ENCODE results near the gene JUP. TPM values are rescaled to one million over a fixed set of nuclear protein-coding genes. Genes with fewer than 3 reads are reported as not detected.

Gene JUP
- total and polyA plus RNA-seq, 2 of the 13 experiments (the other 11 are each of a cell fraction or from before 2014, with no cell fraction given): 12.1 to 20.6 TPM

DNA sequence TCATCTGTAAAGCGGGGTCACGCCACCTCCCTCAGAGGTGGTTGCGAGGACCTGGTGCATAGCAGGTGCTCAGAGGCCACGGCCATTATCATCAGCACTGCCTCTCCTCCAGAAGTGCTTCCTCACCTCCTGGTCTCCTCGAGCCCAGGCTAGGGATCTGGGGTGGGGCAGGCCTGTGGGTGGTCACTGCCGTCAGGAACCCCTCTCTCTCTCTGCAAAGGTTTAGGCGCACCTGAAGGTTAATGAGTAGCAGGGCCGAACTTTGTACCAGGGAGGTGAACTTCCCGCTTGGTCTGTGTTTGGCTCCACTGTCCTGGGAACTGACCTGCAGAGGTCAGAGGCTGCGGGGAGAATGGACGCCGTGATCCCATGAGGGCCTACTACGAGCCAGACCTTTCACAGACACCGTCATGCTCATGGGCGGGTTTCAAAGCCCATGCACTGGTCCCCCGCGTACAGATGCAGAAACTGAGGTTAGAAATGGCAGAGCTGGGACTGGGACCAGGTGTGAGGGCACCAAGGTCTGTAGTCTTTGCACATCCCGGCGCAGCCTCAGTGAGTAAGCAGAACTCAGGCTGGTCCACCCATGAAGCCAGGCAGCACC, 13.8 kb downstream of the JUP start (continued):
- TF ChIP-seq SRSF1 (optimal IDR thresholded peaks at IDR 0.05; ENCODE audit: low read depth, low read length) (no peak), THYN1 (CRISPR knock-in tag; IDR thresholded peaks at IDR 0.05; ENCODE audit: borderline replicate concordance, low read depth) (no peak), TBX2 (CRISPR knock-in tag; IDR thresholded peaks at IDR 0.05; ENCODE audit: borderline replicate concordance) (peak; percentile 91), ZNF205 (CRISPR knock-in tag; IDR thresholded peaks at IDR 0.05) (0 out of 2 replicates have a peak, but pooled peaks have one; percentile 15), NFATC3 (CRISPR knock-in tag; IDR thresholded peaks at IDR 0.05) (0 out of 2 replicates have a peak, but pooled peaks have one; percentile 40), PITX1 (CRISPR knock-in tag; IDR thresholded peaks at IDR 0.05) (peak; percentile 92), CENPT (CRISPR knock-in tag; IDR thresholded peaks at IDR 0.05; ENCODE audit: low read depth) (0 out of 2 replicates have a peak, but pooled peaks have one; percentile 43), ZNF674 (CRISPR knock-in tag; IDR thresholded peaks at IDR 0.05; ENCODE audit: low read depth) (0 out of 2 replicates have a peak, but pooled peaks have one; percentile 43), ZEB1 (IDR thresholded peaks at IDR 0.05; ENCODE audit: insufficient replicate concordance, low read depth) (peak; percentile 96), HOXD1 (CRISPR knock-in tag; IDR thresholded peaks at IDR 0.05) (0 out of 2 replicates have a peak, but pooled peaks have one; percentile 8), SCMH1 (CRISPR knock-in tag; IDR thresholded peaks at IDR 0.05; ENCODE audit: borderline replicate concordance) (no peak), RFX3 (CRISPR knock-in tag; IDR thresholded peaks at IDR 0.05) (no peak), SRSF9 (IDR thresholded peaks at IDR 0.05; ENCODE audit: borderline replicate concordance, insufficient read depth, low read depth, low read length, poor library complexity, severe bottlenecking) (no peak), ZSCAN25 (CRISPR knock-in tag; IDR thresholded peaks at IDR 0.05) (peak; percentile 86), AGO2 (optimal IDR thresholded peaks at IDR 0.05; ENCODE audit: low read depth, low read length) (no peak)
- TF ChIP-seq, protein P1, sequence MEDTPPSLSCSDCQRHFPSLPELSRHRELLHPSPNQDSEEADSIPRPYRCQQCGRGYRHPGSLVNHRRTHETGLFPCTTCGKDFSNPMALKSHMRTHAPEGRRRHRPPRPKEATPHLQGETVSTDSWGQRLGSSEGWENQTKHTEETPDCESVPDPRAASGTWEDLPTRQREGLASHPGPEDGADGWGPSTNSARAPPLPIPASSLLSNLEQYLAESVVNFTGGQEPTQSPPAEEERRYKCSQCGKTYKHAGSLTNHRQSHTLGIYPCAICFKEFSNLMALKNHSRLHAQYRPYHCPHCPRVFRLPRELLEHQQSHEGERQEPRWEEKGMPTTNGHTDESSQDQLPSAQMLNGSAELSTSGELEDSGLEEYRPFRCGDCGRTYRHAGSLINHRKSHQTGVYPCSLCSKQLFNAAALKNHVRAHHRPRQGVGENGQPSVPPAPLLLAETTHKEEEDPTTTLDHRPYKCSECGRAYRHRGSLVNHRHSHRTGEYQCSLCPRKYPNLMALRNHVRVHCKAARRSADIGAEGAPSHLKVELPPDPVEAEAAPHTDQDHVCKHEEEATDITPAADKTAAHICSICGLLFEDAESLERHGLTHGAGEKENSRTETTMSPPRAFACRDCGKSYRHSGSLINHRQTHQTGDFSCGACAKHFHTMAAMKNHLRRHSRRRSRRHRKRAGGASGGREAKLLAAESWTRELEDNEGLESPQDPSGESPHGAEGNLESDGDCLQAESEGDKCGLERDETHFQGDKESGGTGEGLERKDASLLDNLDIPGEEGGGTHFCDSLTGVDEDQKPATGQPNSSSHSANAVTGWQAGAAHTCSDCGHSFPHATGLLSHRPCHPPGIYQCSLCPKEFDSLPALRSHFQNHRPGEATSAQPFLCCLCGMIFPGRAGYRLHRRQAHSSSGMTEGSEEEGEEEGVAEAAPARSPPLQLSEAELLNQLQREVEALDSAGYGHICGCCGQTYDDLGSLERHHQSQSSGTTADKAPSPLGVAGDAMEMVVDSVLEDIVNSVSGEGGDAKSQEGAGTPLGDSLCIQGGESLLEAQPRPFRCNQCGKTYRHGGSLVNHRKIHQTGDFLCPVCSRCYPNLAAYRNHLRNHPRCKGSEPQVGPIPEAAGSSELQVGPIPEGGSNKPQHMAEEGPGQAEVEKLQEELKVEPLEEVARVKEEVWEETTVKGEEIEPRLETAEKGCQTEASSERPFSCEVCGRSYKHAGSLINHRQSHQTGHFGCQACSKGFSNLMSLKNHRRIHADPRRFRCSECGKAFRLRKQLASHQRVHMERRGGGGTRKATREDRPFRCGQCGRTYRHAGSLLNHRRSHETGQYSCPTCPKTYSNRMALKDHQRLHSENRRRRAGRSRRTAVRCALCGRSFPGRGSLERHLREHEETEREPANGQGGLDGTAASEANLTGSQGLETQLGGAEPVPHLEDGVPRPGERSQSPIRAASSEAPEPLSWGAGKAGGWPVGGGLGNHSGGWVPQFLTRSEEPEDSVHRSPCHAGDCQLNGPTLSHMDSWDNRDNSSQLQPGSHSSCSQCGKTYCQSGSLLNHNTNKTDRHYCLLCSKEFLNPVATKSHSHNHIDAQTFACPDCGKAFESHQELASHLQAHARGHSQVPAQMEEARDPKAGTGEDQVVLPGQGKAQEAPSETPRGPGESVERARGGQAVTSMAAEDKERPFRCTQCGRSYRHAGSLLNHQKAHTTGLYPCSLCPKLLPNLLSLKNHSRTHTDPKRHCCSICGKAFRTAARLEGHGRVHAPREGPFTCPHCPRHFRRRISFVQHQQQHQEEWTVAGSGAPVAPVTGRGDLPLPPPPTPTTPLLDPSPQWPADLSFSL (CRISPR knock-in tag; IDR thresholded peaks at IDR 0.05): no peak; the same call in 1 of the 2 replicates
- TF ChIP-seq, protein P2, sequence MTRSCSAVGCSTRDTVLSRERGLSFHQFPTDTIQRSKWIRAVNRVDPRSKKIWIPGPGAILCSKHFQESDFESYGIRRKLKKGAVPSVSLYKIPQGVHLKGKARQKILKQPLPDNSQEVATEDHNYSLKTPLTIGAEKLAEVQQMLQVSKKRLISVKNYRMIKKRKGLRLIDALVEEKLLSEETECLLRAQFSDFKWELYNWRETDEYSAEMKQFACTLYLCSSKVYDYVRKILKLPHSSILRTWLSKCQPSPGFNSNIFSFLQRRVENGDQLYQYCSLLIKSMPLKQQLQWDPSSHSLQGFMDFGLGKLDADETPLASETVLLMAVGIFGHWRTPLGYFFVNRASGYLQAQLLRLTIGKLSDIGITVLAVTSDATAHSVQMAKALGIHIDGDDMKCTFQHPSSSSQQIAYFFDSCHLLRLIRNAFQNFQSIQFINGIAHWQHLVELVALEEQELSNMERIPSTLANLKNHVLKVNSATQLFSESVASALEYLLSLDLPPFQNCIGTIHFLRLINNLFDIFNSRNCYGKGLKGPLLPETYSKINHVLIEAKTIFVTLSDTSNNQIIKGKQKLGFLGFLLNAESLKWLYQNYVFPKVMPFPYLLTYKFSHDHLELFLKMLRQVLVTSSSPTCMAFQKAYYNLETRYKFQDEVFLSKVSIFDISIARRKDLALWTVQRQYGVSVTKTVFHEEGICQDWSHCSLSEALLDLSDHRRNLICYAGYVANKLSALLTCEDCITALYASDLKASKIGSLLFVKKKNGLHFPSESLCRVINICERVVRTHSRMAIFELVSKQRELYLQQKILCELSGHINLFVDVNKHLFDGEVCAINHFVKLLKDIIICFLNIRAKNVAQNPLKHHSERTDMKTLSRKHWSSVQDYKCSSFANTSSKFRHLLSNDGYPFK (CRISPR knock-in tag; IDR thresholded peaks at IDR 0.05; ENCODE audit: borderline replicate concordance): peak; percentile 68
- TF ChIP-seq, protein P3, sequence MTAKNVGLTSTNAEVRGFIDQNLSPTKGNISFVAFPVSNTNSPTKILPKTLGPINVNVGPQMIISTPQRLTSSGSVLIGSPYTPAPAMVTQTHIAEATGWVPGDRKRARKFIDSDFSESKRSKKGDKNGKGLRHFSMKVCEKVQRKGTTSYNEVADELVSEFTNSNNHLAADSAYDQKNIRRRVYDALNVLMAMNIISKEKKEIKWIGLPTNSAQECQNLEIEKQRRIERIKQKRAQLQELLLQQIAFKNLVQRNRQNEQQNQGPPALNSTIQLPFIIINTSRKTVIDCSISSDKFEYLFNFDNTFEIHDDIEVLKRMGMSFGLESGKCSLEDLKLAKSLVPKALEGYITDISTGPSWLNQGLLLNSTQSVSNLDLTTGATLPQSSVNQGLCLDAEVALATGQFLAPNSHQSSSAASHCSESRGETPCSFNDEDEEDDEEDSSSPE (CRISPR knock-in tag; IDR thresholded peaks at IDR 0.05): peak; percentile 62; the same call in 1 of the 2 replicates
